Type B pancreatic cell (in vitro differentiated cells): ENCODE measurements around the gene TRAIP. TPM values are rescaled to one million over a fixed set of nuclear protein-coding genes. Genes with fewer than 3 reads are reported as not detected.
A peak's percentile ranks its signal among the peaks of the same experiment; 100 is the strongest.

Experiments used
- DNase-seq: peaks from one replicate; pipeline ENCODE4 v3.0.0; 2021; ENCODE audit warnings: mixed read lengths; ENCODE audit not compliant: unreplicated experiment; ENCODE audit errors: extremely low spot score
- H3K27ac Mint-ChIP-seq: 2 replicates; pipeline ENCODE4 v1.8.0; 2021; ENCODE audit warnings: mild to moderate bottlenecking, mixed read lengths
- H3K27me3 Mint-ChIP-seq: 2 replicates; pipeline ENCODE4 v1.8.0; 2021; ENCODE audit warnings: mixed read lengths
- H3K36me3 Mint-ChIP-seq: 2 replicates; pipeline ENCODE4 v1.8.0; 2021; ENCODE audit warnings: mixed read lengths
- H3K4me1 Mint-ChIP-seq: one replicate; pipeline ENCODE4 v1.8.0; 2021; ENCODE audit warnings: mixed read lengths; ENCODE audit not compliant: unreplicated experiment
- H3K4me3 Mint-ChIP-seq: 2 replicates; pipeline ENCODE4 v1.8.0; 2021; ENCODE audit warnings: mild to moderate bottlenecking, mixed read lengths
- H3K9me3 Mint-ChIP-seq: 2 replicates; pipeline ENCODE4 v1.8.0; 2021; ENCODE audit warnings: mixed read lengths
- CTCF ChIP-seq: fragments of 200-600 bp; sonication (generic); conservative IDR thresholded peaks from 2 replicates; pipeline ENCODE4 v1.5.0; 2021; ENCODE audit warnings: antibody characterized with exemption, mild to moderate bottlenecking
- total RNA-seq: library from RNA; stranded (reverse); gene quantifications from 2 replicates; pipeline ENCODE4 v1.2.1, GENCODE V29; 2021; ENCODE audit warnings: low replicate concordance

TRAIP gene
- total RNA-seq, 1 donor from 2014 or later = 23.0 TPM

DNA sequence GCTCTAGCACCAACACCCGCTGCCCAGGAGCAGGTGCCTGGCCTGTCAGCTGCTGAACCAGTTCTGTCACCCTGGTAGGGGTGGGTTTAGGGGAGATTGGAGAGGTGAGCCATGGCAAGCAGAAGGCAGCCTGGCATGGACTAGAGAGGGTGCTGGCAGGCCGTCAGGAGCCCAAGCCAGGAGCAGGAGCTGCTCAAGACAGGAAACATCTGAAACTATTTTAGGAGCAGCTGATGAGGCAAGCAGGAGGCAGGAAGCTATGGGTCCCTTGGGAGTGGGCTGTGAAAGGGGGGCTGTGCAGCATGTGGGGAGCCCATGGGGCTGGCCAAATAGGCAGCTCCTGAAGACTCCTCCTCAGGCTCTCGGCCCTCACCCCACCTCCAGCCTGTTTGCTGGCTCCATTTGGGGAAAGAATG lies 51.0 kb downstream of the TRAIP start:
- Mint-ChIP-seq H3K27me3 (peaks cover 33% of the 10 kb centered on the region), H3K36me3 (no peaks in the 10 kb centered on the region), H3K27ac (peak overlapping the region; percentile 43), H3K4me3 (peak overlapping the region; percentile 88), H3K9me3 (no peaks in the 10 kb centered on the region), H3K4me1 (peaks cover 20% of the 10 kb centered on the region)
- no peak for TF ChIP-seq CTCF
- no peak for DNase-seq

DNA sequence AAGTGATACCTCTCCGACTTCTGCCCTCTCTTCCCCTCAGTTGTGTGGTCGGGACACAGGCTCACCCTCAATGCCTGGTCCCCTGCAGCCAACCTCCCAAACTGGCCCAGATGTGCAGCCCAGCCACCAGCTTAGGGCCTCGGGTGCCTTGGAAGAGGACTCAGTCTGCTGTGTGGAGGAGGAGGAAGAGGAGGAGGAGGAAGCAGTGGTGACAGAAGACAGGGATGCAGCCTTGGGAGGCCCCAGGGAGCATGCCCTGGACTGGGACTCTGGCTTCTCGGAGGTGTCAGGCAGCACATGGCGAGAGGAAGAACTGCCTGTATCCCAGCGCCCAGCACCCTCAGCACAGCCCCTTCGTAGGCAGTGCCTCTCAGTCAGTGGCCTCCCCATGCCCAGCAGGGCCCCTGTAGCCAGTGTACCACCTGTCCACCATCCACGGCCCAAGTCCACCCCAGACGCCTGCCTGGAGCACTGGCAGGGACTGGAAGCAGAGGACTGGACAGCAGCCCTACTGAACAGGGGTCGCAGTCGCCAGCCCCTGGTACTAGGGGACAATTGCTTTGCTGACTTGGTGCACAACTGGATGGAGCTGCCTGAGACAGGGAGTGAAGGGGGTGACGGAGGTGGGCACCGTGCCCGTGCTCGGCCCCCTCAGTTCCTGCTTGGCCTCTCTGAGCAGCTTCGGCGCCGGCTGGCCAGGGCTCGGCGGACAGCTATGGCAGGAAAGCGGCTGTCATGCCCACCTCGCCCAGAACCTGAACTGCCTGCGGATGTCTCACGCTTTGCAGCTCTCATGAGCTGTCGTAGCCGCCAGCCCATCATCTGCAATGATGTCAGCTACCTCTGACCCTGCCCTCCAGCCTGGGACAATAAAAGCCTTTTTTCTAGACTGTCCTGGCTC lies 52.0 kb downstream of the TRAIP start:
- H3K27me3 Mint-ChIP-seq = peaks cover 33% of the 10 kb centered on the region
- H3K4me3 Mint-ChIP-seq = peak overlapping the region; percentile 88
- H3K27ac Mint-ChIP-seq = peak overlapping the region; percentile 43
- H3K4me1 Mint-ChIP-seq = peaks cover 20% of the 10 kb centered on the region
- no peaks in the 10 kb centered on the region for H3K9me3 Mint-ChIP-seq
- DNase-seq = no peak
- no peak for TF ChIP-seq CTCF
- no peaks in the 10 kb centered on the region for H3K36me3 Mint-ChIP-seq

DNA sequence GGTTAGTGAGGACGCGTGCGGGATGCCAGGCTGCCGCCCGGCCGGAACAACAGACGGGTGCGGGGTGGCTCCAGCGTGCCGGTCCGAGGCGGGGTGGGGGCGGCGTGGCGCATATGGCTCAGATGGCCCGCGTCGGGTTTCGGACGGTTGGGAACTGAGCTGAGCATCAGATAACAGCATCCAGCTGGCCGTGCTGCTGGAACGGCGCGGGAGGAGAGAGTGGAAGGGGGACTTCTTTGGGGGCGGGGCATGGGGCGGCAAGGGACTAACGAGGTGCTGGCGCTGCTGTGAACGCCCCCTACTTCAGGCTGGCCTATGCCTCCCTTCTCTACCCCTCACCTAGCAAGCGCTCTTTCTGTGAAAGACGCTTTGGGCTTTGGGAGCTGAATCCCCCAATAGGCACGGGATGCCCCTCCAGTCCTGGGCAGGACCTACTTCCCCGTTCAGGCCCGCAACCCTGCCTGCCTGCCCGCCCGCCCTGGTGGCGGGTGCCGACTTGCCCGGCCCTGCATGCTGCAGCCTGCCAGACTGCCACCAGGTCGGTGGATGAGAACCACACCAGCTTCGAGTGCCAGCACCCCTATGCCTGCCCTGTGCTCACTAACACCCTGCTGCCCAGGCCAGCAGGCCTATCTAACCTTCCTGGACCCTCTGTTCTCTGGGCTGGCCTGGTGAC lies 52.8 kb downstream of the TRAIP start:
- peaks cover 33% of the 10 kb centered on the region for H3K27me3 Mint-ChIP-seq
- no peak for DNase-seq
- peaks cover 20% of the 10 kb centered on the region for H3K4me1 Mint-ChIP-seq
- H3K9me3 Mint-ChIP-seq = no peaks in the 10 kb centered on the region
- peak; percentile 14 for TF ChIP-seq CTCF
- H3K4me3 Mint-ChIP-seq = peak overlapping the region; percentile 88
- H3K27ac Mint-ChIP-seq = no peak overlapping the region
- H3K36me3 Mint-ChIP-seq = no peaks in the 10 kb centered on the region

- peak; percentile 95 for TF ChIP-seq CTCF
- no peaks in the 10 kb centered on the region for H3K36me3 Mint-ChIP-seq
- H3K4me3 Mint-ChIP-seq = peak within 1 kb of the TSS; percentile 88
- peak; percentile 91 for DNase-seq
- no peaks in the 10 kb centered on the region for H3K9me3 Mint-ChIP-seq
- H3K27me3 Mint-ChIP-seq = peaks cover 33% of the 10 kb centered on the region
- H3K4me1 Mint-ChIP-seq = peaks cover 20% of the 10 kb centered on the region
- peak within 1 kb of the TSS; percentile 53 for H3K27ac Mint-ChIP-seq
Observed at GRCh38 chr3:49802719-49803464, 53.5 kb downstream of the TRAIP start, which contains the start of gene INKA1. Gene INKA1, plus strand, starts transcription at chr3:49803261. Its CDS starts 132 bp downstream, at chr3:49803393.

DNA sequence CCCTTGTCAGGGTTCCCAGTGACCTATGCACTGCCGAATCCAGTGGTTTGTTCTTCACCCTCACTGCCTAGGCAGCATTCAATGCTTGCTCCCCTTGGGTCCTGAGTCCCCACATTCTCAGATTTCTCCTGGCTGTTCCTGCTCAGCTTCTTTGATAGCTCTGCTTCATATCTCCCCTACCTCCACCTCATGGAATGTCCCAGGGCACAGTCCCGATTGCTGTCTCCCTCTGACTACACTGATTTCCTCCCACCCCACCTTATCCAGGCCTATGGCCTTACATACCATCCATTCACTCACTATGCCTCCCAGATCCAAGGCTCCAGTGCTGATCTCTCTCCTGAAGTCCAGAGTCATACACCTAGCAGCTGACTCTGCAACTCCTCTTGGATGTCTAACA lies 55.2 kb downstream of the TRAIP start:
- DNase-seq = no peak
- TF ChIP-seq CTCF = no peak
- Mint-ChIP-seq H3K4me3 (peak overlapping the region; percentile 88), H3K36me3 (no peaks in the 10 kb centered on the region), H3K9me3 (no peaks in the 10 kb centered on the region), H3K4me1 (peaks cover 13% of the 10 kb centered on the region), H3K27ac (no peak overlapping the region), H3K27me3 (peaks cover 37% of the 10 kb centered on the region)
